ENCODE measurements around the gene TMEM127.
"Not testable (repeated sequence)": the region's sequence is repeated elsewhere in the genome, so short reads cannot be mapped to it uniquely, and the experiment has no call there.

TMEM127 gene, protein sequence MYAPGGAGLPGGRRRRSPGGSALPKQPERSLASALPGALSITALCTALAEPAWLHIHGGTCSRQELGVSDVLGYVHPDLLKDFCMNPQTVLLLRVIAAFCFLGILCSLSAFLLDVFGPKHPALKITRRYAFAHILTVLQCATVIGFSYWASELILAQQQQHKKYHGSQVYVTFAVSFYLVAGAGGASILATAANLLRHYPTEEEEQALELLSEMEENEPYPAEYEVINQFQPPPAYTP

GRCh38 chr2:96265840-96266679, at the start of gene TMEM127, which contains the start of gene CIAO1:
TSS of gene TMEM127 (minus strand) at chr2:96265997. CDS start at chr2:96265381, 616 bp downstream.
TSS of gene CIAO1 (plus strand) at chr2:96266225. CDS start at chr2:96266351, 126 bp downstream.
- intact Hi-C loops (cut with DNase I) = loop anchor here (1.0 to 2.0 kb wide), 3 partner anchors 39 to 121 kb away; partner anchors contain the start of genes DUSP2, SNRNP200 and STARD7
- peak; percentile 97 to 100 (median 99) for DNase-seq

DNA sequence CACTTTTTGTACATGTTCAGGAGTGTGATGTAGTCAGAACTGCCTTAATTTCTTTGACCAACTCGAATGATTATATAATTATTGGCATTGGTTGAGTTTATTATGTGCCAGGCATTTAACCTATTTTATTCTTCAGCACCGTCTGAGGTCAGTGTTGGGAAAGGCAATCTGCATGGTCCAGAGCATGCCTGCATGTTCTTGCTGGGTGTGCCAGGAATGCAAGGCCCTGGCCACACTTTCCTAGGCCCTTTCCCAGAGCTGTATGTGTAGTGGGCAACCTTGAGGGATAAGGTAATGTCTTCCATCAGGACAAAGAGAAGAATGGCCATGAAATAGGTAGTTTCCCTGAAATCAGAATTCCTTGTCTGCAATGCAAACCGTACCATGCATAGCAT, 49.2 kb upstream of the TMEM127 start:
- no peak for DNase-seq
- intact Hi-C loops (cut with DNase I) = no loop called here

GRCh38 chr2:96308248-96308647, 42.5 kb upstream of the TMEM127 start:
- DNase-seq = no peak
- intact Hi-C loops (cut with DNase I) = no loop called here

DNA sequence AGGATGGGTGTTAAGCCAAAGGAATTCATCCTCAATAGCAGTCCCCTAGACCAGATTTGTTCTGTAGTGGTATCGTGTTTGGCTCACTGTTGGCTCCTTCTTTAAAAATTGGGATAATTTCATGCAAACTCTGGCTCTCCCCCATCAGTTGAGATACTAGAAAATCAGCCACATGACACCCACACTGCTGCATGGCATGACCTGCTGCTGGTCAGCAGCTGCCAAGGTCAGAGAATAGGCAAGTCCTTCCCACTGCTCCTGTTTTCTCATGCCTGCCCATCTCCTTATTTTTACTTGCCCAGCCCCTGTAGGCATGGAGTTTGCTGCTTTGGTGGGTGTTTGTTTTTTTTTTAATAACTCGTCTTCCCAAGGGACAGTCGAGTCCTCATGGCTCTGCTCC, 40.6 kb upstream of the TMEM127 start:
- DNase-seq = no peak
- intact Hi-C loops (cut with DNase I) = no loop called here

DNA sequence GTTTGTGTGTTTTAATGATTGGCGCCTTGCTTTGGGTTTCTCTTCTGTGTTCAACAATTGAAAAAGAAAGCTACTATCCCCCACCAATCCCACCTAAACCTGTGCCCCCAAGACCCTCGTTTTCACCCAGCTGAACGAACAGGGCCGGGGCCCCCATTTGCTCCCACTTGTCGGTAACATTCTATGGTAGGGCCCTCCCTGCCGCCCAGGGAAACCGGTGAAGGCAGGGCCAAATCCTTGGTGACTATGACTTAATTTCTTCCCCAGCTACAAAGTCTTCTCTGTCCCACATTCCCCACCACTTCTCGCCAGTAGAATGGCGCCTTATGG, 40.1 kb upstream of the TMEM127 start:
- intact Hi-C loops (cut with DNase I) = loop anchor here (1.0 kb wide), 2 partner anchors 40 to 203 kb away; partner anchors contain the start of gene CIAO1

DNA sequence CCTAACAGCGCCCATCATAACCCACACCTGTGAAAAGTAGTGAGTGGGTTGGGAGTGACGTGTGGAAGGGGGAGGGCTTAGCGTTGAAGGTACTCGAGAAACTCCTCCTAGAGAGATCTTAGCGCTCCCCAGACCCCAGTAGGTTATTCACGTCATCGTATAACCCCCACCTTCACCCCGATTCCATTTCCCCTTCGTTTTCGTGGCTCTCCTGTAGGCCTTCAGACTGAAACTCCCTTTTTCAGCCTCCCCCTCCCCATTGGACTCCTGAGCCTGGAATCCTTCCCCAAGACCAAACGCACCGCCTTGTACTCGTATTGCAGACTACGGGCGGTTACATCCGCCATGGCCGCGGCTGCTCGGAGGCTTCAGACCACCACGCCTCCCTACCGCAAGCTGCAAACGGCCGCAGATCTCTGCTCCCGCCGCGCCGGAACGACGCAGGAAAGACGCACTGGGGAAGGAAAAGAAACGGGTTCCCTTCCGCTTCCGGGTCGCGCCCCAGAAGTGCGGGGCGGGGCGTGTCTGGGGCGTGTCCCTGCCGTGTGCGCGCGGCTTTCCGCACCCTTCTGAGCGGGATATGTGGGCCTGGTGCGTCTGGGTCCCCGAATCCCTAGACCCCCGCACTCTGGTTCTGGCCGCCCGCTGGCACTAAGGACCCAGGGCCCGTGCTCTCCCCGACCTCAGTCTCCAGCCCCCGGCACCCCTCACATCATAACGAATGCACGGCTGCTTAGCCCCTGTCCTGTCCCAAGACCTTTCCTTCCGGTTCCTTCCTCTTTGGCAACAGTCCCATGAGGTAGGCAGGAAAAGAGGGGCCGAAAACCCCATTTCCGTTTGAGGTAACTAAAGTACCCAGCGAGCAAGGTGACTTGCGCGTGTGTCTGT, 39.5 kb upstream of the TMEM127 start, which contains the start of gene SNRNP200:
SNRNP200 (minus strand) TSS at position 456 of the 888 bp plus-strand sequence; CDS start at position 347, 109 bp downstream.
- DNase-seq = peak; percentile 86 to 99 (median 92)
- intact Hi-C loops (cut with DNase I) = loop anchor here (1.0 kb wide), 2 partner anchors 39 to 204 kb away; partner anchors contain the start of gene CIAO1

More for the DNA sequence above, 40.1 kb upstream of the TMEM127 start:
- DNase-seq = no peak

DNA sequence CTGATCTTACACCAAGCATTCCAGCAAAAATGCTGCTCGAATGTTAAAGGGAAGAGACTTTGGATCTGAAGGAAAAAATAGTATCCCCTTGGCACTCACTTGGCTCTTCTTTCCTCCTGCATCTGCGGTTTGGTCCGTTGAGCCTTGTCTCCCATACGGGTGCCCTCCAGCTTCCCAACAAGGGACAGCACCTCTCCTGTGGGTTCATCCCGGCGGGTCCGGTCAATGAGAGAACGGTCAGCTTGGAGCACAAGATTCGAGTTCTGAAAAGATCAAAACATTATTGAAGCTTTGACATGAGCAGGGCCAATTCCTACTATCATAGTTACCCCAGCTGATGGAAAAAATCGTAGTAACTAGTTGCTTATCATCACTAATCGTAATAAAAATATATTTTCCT, 38.8 kb upstream of the TMEM127 start:
- intact Hi-C loops (cut with DNase I) = loop anchor here (1.0 kb wide), 2 partner anchors 38 to 205 kb away; partner anchors contain the start of gene CIAO1
- no peak for DNase-seq

- DNase-seq = no peak
- intact Hi-C loops (cut with DNase I) = no loop called here
Measured at GRCh38 chr2:96301865-96302264, 36.1 kb upstream of the TMEM127 start.

DNA sequence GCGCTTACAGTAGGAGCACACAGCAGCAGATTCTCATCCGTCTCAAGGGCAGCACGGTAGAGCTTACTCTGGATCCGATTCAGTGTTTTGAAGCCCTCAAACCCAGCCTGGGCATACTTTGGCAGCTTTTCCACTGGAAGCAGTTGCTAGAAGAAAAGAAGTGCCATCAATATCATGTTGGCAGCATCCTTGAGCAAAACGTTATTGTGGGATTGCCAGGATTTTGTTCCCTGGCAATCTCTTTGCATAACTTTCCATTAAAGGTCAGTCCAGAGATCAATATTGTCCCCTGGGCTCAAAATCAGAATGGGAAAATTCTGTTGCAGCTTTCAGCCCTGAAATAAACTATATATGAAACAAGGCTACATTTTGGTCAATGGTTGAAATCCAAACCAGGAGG, 31.1 kb upstream of the TMEM127 start:
- no peak for DNase-seq
- intact Hi-C loops (cut with DNase I) = no loop called here

GRCh38 chr2:96294271-96294670, 28.5 kb upstream of the TMEM127 start:
- DNase-seq; intact Hi-C loops (cut with DNase I): not testable (repeated sequence)

GRCh38 chr2:96291751-96292150, 26.0 kb upstream of the TMEM127 start:
- intact Hi-C loops (cut with DNase I) = no loop called here
- no peak for DNase-seq

GRCh38 chr2:96287273-96287856, 21.6 kb upstream of the TMEM127 start:
- intact Hi-C loops (cut with DNase I) = no loop called here
- DNase-seq = no peak

DNA sequence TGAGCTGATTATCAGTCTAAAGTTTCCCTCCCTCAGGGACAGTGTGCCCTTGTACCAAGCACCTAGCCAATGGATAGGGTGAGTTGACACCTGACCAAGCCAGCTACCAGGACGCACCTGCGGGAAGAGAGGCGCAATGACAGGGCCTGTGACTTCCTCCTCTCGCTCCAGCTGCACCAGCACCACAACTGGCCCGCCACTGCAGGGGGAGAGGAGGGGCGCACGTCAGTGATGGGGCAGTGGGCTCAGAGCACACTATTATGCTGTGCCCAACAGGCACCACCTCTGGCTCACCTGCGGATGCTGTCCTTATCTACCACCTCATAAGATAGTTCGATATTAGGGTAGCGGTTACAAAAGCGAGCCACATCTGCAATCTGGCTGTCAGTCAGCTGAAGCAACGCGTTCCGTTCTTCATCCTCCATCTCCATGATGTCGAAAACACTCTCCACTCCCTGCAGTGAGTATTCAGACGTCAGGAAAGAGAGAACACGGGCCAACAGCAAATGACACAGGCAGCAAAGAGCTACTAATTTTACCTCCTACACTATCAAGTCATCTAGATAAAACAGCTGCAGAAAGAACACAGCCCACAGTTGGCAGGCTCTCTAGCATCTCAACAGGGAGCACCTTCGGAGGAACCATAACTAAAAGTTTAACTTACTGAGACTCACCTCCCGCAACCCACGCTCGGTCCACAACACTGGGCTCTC, 11.1 kb upstream of the TMEM127 start:
- intact Hi-C loops (cut with DNase I) = no loop called here

GRCh38 chr2:96274355-96275056, 8.7 kb upstream of the TMEM127 start:
- intact Hi-C loops (cut with DNase I) = no loop called here
- DNase-seq = no peak

More for the DNA sequence above, 11.1 kb upstream of the TMEM127 start:
- peak in 2 of 10 donors; percentile 17 to 51 for DNase-seq

- intact Hi-C loops (cut with DNase I) = no loop called here
- peak in 1 of 10 donors; percentile 31 for DNase-seq
Measured at GRCh38 chr2:96273763-96274162, 8.0 kb upstream of the TMEM127 start.

GRCh38 chr2:96271995-96272394, 6.2 kb upstream of the TMEM127 start:
- intact Hi-C loops (cut with DNase I) = no loop called here

GRCh38 chr2:96267159-96267971, 1.6 kb upstream of the TMEM127 start:
- peak in 3 of 10 donors; percentile 64 to 79 (median 70) for DNase-seq
- intact Hi-C loops (cut with DNase I) = loop anchor here (2.0 kb wide), 2 partner anchors 59 to 123 kb away; partner anchors contain the start of genes DUSP2 and STARD7

More at GRCh38 chr2:96271995-96272394, 6.2 kb upstream of the TMEM127 start:
- DNase-seq = no peak
